IPS-NIHi7 (cell line): ENCODE data around the gene ZNF521.
"Not testable (repeated sequence)": the region's sequence is repeated elsewhere in the genome, so short reads cannot be mapped to it uniquely, and the experiment has no call there.

Experiments used
- DNase-seq: peaks from one replicate; pipeline ENCODE4 v3.0.0; 2012; ENCODE audit warnings: mixed read lengths; ENCODE audit errors: extremely low spot score

The ZNF521 gene

DNA sequence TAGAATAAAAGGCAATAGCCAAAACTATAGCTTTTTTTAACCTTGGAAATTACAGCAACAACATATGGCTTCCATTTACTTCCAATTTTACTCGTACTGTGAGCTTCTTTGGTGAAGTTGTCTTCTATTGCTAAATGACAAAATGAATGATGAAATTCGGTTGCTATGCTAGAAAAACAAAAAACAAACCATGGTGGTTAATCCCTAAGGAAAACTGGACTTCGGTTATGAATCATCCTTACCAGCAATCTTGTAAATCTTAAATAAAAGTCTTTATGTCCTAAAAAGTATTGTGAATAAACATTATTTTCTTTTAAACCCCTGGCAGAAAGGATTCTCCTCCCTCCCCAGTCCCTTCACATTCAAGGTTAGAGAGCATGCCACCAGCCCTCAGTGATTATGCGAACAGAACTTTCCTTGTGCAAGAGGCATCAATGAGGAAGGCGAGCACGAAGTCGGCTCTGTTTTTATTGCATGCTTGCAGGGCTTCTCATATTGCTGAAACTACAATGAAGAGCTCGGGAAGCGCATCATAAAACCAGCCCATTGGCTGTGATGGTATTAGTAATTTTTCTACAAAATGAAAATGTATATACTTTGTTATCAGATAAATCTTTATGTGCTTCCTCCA is 62.9 kb downstream of the ZNF521 start:
- no peak for DNase-seq

DNA sequence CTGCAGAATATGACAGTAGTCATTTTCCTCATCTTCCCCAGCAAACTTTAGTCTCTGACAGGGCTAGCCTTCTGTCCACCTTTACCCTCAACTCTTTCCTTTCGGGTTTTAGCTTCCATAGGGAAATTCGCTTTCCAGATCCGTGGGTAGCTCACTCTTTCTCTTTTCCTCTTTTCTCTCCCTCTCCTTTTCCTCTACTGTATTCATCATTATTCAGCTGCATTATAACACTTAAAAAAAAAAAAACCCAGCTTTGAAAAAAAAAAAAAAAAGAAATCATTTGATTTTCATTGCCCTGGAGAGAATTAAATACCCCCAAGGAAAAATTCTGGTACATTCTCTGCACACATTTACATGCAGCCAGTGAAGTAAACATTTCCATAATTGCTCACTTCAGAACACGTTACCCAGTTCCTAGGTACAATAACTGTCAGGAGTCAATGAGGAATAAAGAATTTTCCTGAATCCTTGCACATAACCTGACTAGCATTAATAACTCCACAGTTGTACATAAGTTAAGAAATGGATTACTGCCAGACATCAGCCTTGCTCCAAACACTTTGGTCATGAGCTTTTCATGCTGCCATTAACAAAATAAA is 63.5 kb downstream of the ZNF521 start:
- DNase-seq = no peak

DNA sequence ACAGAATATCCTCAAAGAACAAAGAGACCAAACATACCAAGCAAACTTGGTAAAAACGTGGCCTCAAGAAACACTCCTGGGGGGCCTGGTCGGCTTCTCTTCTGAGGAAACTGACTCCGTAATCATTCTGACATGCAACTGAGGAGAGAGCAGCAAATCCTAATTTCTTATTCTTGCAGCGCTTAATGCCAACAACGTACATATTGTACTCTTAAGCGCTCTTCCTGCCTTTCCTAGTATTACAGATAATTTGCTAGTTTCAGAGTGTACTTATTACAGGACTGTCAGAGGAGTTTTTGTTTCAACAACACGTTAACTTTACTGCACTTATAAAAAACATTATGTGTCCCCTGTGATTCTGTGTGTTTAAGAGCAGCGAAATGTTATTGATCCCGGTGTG is 64.9 kb downstream of the ZNF521 start:
- DNase-seq = no peak

DNA sequence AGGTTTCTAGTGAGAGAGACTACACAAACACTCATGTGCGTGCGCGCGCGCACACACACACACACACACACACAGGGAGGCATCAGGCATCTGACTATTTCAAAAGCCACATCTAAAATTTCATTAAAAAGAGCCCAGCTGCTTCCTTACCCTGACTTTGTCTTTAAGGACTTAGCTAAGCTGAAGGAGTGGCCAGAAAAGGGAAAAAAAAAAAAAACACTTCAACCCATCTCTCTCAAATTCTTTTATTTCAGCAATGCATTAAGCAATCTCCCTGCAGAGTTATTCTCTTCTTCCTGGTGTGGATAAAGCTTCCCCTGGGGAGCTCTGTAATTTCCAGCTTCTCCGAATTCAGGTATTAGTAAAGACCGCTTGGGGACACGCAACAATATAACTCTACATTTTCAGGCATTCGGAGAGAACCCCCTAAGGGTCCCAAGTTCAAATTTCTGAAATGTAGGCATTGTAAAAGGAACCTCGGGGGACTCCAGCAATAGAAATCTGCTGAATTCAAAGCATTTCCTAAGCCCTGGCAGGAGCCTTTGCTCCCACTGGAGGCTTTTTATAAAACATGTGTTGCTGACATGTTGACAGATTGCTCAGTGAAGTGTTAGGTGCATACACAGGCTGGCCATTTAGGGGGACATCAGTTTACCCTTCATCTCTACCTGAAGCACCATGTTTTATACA is 67.0 kb downstream of the ZNF521 start:
- no peak for DNase-seq

DNA sequence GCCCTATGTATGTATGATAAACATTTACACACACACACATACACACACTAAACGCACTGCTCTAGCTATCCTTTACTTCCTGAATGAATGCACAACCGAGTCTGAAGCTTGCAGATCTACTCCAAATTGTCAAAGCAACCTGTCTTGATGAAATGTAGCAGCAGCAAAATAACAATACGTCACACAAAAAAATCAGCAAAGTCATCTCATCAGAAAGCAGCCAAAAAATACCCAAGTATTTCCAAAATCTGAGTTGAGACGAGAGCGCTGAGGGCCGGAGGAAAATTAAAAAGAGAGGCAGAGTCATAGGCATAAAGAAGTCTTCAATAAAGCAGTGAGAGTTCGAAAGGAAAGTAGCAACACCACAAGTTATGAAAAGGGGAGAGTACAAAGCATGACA is 67.7 kb downstream of the ZNF521 start:
- no peak for DNase-seq

DNA sequence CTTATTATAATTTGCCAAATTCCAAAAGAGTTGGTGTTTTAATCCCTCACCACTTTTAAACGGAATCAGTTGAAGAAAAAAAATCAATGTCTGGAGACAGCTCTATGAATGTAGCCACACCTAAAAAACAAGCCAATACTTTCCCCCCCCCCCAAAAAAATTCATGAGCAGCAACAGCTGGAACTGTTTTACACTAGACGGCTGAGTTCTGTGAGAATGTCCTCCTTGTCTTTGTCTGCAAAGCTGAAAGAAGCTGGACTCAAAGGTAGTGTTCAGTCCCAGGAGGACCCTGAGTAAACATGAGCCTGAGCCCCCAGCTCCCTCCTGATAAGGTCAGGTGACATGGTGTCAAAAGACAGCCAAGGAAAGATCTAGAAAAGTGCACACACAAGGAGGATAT is 68.2 kb downstream of the ZNF521 start:
- DNase-seq = no peak

DNA sequence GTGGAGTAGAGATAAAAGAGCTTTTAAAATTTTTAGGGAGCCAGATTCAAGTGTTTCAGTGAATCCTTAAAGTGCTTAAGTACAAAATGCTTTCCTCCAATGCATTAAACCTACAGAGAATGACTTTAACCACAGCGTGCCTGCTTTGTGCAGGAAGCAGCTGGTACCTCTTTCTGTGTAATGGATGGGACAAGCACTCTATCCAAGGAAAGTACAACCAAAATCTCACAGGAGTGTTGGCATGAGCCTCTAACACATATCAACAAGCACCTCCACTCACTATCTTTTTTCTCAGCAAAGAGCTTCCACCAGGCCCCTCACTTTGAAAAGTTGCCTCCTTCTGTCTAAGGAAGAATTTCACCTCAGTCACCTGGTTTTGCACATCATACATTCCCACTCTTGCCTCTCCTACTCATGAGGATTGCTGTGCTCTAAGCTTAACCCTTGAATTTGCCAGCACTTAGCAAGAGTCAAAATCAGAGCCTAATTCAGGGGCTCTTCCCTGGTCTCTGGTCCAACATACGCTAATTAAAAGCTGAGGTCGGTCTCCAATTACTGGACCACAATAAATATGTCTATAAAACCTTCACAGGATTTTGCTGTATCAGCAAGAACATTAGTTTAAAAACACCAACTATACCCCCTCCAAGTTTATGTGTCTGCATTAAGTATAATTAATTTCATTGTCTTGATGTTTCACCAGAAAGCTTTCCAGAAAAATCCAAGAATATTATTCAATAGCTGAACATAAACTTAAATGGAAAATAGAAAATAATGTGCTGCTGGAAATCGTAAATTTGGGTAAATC is 68.9 kb downstream of the ZNF521 start:
- no peak for DNase-seq

DNA sequence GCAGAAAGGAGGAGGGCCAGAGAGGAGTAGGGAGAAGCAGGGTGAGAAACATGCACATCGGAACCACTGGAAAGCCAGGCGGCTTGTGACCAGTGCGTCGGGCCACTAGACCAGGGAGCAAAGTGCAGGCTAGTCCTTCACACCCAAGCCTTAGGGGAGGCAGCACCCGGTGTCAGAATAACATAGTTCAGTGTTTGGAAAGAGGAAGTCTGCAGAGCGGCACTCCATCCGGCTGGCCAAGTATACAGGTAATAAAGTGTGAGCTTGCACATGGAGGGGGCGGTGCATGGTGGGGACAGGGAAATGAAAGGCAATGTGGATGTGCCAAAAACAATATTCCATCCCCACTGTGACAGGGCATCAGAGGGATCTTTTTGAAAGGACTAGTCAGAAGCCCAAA is 69.7 kb downstream of the ZNF521 start:
- no peak for DNase-seq

DNA sequence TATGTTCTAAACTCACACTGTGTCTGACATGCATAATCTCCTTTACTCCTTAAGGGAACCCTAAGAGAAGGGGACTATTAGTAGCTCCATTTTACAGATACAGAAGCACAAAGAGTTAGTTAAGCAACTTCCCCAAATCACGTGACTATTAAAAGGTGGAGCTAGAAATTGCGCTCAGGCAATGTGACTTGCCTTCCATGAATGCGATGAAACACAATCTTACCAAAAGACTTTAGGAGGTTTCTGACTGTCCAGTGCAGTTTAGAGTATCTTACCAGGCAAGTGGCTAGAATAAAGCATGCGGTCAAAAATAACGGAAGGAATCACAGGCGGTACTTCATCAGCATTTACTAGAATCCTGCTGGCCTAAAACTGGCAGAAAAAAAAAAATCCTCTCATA is 70.4 kb downstream of the ZNF521 start:
- DNase-seq = no peak

DNA sequence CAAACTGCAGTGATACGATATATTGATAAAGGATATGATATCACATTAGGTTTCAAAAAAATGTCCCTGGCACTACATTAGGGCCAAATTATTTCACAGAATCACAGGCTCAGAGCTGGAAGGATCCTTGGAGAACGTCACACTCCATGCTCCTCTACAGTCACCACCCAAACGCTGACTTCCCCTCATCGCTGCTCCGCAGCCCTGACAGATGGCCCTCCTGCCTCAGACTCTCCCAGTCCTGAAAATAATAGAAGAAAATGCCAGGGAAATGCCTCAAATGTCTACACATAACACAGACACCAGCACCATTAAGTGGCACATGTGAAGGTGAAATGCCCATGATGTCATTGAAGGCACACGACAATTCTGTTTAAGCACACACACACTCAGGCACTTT is 72.0 kb downstream of the ZNF521 start:
- no peak for DNase-seq

DNA sequence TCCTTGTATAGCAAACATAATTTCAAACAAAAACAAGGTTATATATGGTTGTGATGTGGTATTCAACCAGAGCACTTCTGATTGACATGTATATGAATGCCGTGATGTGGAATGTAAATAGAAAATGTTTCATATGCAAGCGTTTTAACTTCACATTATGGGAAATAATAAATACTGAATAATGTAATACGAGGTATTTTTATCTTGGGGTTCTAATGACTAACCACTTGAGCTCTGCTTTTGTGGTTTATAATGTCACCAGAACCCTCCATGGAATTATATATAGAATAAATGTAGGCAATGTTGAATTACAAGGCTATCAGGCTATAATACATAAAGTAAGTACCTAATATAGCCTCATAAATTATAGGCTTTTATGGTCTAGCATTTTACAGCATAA is 72.4 kb downstream of the ZNF521 start:
- DNase-seq = no peak

DNA sequence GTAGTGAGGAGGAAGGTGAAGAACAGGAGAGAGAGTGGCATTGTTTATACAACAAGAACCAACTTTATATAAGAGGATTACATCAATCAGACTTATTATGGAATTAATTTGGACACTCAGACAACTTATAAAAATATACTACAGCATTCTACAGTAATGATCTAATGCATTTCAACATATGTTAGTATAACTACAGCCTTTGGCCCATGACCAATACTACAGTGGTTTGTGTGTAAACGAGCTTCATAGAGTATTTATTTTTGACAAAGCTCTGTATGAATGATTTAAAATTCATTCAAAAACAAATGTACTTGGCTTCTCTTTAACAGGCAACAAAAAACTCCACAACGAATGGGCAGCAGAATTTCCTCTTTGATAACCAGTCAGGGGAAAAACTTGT is 72.8 kb downstream of the ZNF521 start:
- DNase-seq = no peak

DNA sequence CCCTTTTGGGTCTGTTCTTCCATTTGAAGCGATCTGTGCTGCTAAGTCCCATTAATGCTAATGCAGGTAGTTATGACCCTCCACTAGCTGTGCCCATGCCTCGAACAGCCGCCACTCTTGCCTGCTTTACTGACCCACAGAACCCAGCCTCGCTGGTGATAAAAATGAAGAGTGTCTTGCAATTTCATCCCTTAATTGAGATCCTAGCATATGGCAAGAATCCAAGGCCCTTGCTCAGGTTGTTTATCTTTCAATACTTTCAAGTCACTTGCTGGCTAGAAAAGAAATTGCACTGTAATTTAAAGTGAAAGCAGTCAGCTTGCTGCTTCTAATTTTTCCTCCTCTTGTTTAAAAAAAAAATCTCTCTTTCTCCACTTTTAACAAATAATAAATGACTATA is 73.6 kb downstream of the ZNF521 start:
- no peak for DNase-seq

DNA sequence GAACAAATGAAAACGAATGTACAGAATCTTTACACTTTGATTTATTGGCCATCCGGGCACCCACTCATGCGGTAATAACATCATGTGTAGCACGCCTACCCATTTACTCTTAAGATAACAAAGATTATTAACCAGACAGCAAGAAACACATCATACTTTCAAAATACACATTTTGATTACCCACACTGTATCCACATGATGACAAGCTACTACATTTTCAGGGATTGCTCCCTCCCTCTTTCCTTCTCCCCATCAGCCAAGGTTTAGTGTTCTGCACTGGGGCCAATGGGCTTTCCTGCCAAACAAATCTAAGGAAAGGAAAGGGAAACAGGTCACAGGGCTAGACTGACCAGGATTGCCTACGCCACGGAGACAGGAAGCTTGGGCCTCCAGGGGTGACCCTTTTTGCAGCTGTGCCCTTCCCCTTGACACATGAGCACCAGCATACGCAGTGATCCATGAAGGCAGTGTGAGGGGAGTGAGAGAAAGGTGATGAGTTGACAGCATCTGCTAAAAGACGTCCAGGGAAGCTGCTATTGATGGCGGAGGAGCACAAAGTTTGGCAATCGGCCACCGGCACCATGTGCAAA is 76.5 kb downstream of the ZNF521 start:
- no peak for DNase-seq

DNA sequence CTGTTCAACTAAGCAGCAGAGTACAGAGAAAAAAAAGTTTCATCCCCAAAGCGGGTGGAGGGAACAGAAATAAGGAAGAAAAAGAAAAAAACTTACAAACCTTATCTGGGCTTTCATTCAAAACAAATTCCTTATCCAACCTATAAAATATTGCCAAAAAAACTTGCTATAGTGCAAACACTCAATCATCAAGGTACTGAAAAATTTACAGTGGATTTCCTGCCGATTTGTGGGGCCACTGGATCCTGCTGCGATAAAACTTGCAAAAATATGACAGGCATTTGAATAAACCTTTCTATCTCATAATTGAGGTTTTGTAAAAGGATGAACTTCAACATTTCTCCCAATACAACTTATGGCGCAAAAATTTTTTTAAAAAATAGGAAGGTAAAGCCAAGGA is 77.0 kb downstream of the ZNF521 start:
- DNase-seq = no peak

DNA sequence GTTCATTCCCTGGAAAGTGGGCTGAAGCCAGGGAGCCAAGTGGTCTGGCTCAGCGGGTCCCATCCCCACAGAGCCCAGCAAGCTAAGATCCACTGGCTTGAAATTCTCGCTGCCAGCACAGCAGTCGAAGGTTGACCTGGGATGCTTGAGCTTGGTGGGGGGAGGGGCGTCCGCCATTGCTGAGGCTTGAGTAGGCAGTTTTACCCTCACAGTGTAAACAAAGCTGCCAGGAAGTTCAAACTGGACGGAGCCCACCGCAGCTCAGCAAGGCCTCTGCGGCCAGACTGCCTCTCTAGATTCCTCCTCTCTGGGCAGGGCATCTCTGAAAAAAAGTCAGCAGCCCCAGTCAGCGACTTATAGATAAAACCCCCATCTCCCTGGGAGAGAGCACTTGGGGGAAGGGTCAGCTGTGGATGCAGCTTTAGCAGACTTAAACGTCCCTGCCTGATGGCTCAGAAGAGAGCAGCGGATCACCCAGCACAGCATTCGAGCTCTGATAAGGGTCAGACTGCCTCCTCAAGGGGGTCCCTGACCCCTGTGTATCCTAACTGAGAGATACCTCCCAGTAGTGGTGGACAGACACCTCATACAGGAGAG is 84.9 kb downstream of the ZNF521 start:
- not testable (repeated sequence) for DNase-seq

DNA sequence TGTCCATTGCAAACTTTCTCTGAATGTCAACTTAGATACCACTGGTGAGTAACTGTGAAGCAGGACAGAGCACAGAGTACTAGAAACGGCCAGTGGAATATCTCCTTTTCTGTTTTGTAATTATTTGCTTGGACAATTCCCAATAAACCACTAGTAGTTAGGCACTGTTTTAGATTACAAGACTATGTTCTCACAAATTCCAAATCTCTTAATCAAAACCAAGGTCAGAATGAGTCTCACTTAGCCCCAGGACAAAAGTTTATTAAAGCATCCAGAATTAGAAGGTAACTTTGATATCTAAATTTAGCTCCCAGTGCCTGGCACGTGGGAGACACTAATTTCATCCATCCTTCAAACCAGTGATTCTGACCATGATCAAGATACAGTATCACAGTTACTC is 89.0 kb downstream of the ZNF521 start:
- DNase-seq = no peak

DNA sequence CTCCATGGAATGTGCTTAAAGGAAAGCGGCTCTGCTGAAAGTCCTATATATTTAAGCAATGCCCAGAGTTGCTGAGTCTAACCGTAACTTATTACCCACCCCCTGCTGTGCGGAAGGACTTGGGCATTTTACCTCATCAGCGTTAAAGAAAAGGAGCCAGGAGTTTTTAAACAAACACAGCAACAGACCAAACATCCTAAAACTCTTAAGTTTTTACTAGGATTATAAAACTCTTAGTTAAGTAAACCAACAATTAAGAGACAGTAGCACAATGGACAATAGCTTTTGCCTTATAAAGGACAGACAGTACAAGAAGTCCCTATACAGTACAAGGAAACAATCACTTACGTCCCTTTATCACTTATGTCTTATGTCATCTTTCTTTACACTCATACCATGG is 90.2 kb downstream of the ZNF521 start:
- no peak for DNase-seq

DNA sequence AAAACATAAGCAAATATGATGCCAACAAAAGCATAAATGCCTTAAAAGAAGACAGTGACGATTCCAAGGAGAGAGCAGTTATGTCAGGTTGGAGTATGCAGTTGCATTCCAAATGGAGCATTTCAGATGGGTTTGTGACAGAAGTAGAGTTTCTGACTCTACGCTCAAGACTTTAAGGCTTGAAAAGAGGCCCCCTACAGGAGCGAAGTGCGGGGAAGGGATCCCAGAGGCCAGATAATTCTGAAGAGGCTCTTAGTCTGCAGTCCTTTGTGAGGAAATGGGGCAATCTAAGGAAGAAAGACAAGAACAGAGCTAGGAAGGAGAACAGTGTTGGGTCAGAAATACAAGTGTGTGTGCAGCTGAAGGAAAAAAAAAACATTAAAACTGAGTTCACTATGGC is 95.5 kb downstream of the ZNF521 start:
- DNase-seq = peak; percentile 40

DNA sequence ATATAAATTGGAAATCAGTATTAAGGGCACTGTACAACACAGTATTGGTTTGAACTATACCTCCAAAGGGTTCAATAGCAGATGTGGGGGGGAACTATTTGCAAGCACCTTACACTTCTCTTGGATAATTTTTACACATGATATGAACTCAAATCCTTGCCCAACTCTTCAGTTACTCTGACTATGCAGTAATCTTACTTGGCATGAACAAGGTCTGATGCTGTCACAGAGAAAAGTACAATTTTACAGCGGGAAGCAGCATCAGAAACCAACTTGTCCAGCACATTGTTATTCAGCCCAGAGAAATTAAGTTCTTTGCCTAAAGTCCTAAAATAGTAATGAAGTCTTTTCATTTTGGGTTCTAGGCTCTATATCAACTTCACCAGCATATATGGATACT is 98.2 kb downstream of the ZNF521 start:
- DNase-seq = no peak

DNA sequence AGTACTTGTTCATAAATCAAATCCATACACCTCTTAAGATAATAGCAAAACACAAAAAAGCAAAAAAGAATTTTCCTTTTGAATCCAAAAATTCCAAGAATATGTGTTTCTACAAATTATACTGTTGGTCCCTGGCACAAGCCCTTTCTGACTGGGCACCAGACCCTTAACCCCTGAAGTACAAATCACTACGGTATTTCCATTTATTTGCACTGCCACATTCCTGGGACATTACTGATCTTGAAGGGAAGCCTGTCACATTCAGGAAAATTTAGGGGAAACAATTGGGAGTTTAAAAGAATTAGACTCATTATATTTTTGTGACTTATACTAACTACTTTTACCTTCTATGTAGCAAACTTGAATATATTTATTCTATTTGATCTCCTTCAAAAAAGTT is 98.8 kb downstream of the ZNF521 start:
- DNase-seq = no peak

DNA sequence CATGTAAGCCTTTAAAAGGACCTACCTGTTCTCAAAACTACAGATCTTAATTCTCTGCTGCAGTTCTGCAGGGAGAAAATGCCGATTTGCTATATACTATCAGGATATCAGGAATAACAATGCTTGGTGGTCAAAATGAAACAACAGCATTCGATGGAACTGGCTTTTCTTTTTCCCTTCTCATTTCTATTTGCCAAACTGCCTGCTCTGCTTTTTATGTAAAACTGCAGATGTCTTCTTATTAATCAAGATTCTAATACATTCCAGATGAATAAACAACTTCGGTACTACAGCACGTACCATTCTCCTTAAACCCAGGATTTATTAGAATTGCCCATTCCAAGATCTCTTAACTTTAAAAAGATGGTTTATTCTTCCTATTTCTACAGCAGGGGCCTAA is 100.9 kb downstream of the ZNF521 start:
- no peak for DNase-seq
